Limb (tissue), 2 donors: ENCODE measurements around the gene TAMALIN.
A peak's percentile ranks its signal among the peaks of the same experiment; 100 is the strongest.

Experiments
- DNase-seq, 2 donors: peaks; one replicate each; pipeline ENCODE4 v3.0.0-alpha.2; 2016; ENCODE audit errors: extremely low spot score in 2 of 2

The TAMALIN gene

DNA sequence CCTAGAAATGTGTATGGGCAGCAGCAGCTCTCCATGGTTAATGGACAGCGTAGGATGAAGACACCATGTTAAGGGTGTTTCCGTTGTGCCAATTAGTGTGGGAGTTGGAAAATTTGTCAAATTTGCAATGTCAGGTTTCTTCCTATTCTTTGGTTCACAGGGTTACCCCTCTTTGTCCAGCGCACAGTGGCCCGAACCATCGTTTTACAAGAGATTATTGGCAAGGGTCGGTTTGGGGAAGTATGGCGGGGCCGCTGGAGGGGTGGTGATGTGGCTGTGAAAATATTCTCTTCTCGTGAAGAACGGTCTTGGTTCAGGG is 26.0 kb upstream of the TAMALIN start:
- DNase-seq = no peak

GRCh38 chr12:51984657-51985056 is 22.1 kb upstream of the TAMALIN start:
- no peak for DNase-seq

GRCh38 chr12:51985154-51985835 is 21.5 kb upstream of the TAMALIN start:
- no peak for DNase-seq

DNA sequence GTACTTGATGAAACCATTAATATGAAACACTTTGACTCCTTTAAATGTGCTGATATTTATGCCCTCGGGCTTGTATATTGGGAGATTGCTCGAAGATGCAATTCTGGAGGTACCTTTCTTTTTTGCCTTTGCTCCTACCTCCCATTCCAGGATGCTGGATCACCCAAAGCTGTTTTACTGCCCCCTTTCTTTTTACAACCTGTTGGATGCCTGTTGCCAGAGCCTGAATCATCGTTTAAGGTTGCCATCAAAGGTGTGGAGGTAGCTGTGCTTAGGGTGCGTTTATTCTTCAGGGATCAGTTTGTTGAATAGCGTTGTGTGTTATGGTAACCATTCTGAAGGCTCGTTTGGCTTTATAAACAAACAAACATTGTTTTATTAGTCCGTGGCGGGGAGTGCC is 19.9 kb upstream of the TAMALIN start:
- no peak for DNase-seq

DNA sequence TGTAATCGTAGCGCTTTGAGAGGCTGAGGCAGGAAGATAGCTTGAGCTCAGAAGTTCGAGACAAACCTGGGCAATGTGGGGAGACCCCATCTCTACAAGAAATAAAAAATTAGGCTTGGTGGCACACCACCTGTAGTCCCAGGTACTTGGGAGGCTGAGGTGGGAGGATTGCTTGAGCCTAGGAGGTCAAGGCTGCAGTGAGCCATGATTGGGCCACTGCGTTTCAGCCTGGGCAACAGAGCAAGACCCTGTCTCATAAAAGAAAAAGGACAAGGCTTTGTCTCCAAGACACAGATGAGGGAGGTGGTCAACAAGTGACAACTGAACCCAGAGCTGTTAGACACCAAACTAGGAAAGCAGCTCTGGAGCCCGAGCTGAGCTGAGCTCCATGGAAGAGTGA is 14.5 kb upstream of the TAMALIN start:
- DNase-seq = no peak

DNA sequence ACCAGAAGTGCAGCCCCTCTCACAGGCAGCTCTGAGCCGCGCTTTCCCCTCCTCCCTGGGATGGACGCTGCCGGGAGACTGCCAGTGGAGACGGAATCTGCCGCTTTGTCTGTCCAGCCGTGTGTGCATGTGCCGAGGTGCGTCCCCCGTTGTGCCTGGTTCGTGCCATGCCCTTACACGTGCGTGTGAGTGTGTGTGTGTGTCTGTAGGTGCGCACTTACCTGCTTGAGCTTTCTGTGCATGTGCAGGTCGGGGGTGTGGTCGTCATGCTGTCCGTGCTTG is 12.3 kb upstream of the TAMALIN start:
- DNase-seq = no peak

DNA sequence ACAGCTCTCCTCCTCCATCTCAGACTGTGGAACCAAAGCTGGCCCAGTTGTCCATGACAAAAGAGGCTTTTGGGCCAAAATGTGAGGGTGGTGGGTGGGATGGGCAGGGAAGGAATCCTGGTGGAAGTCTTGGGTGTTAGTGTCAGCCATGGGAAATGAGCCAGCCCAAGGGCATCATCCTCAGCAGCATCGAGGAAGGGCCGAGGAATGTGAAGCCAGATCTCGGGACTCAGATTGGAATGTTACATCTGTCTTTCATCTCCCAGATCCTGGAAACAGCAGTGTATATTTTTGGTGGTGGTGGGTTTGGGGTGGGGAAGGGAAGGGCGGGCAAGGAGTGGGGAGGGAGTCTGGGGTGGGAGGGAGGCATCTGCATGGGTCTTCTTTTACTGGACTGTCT is 11.8 kb upstream of the TAMALIN start:
- no peak for DNase-seq

DNA sequence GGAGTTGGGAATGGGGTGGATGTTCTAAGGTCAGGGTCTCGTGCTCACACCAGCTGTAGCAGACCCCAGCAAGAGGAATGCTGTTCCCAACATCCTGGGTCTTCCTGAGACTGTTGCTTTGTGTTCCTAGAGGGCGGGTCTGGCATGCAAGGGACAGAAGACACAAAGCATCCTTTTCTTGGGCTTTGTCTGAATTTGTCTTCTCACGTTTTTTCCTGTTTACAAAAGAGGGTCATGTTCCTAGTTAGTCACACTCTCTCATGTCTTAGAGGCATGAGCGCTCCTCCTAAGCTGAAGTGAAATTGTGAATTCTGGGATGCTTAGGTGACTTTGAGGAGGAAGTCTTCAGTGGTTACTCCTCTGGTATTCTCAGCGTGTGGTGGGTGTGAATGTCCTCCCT is 9.6 kb upstream of the TAMALIN start:
- no peak for DNase-seq

GRCh38 chr12:52003016-52003550 is 3.7 kb upstream of the TAMALIN start:
- DNase-seq = no peak

- DNase-seq = no peak
Observed at GRCh38 chr12:52003591-52003990, 3.2 kb upstream of the TAMALIN start.

DNA sequence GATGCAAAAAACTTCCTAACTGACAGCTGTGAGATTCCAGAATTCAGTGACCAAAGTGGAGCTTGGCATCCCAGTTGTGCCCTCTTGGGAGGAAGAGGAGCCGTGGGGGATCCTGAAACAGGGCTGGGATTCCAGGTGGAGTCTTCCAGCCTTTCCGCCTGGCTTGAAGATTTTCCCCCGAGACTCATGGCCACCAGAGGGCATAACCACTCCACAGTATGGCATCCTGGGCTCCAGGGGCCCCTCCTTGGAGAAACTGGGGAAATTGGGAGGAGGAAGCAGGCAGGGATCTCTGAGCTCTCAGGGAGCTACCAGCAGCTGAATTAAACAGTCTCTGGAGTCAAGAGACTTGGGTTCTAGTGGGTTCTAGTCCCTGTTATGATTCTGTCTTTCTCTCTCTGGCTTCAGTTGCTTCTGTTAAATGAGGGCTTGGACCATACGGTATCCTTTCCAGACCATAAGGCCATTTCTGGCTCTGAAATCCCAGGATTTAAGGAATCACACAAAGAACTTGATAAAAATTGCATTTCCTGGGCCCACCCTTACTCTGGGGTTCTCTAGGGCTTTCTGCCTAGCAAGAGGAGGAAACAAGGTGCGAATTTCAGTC is 2.6 kb upstream of the TAMALIN start:
- DNase-seq = no peak

- DNase-seq = no peak
Observed at GRCh38 chr12:52005218-52005902, 1.4 kb upstream of the TAMALIN start.

DNA sequence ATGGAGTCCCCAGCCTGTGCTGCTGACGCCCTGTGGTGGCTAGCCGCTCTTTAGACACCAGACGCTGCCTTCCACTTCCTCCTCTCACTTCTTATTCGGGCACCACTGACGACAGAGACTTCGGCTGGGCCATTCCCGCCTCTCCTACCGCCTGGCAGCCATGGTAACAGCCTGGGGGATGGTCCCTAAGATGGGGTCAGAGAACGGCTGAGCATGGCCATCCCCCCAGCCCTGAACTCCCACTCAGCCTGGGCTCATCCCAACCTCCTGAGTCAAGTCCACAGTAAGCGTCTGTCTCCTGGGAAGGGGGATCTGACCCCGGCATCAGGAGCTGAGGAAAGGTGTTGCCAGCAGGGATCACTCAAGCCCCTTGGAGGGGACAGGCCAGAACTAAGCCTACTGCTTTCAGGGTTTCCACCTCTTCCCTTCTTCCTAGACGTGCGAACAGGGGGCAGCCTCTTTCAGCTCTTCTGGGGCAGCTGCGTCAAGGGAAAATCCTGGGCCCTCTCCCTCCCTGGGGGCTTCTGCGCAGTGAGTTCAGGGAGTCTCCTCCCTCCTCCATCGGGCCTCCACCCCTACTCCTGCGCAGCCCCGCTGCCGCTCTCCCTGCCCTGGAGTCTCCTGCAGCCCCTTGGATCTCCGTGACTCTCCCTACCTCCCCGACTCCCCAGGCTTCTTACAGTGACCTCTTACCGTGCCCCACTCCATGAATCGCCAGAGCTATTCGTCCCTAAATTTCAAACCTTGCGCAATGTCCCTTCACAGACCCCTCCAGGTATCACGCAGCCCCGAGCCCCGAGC is 643 bp upstream of the TAMALIN start:
- no peak for DNase-seq

- peak in 1 of 2 donors; percentile 73 for DNase-seq
Observed at GRCh38 chr12:52007158-52007921, 594 bp downstream of the TAMALIN start.

DNA sequence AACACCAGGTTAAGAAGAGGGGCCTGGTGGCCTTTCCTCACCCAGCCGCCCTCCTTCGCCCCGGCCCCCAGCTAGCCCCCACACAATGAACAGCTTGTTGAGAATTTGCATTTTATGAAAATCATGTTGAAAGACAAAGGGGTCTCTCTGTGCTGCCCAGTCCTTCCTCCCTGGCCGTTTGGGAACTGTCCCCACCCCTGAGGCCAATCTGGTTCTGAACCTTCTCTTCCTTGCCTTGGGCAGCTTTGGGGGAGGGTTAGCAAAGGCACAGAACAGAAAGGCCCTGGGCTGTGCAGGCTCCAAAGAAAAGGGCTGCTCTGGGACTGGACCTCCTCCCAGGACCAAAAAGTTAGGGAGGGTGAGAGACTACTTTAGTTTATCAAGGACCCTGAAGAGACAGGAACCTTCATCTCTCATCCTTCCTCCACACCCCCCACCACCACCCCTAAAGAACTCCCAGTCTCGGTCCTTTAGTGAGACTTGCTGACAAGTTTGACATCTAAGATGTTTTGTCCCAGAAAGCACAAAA is 1.3 kb downstream of the TAMALIN start:
- DNase-seq = no peak

DNA sequence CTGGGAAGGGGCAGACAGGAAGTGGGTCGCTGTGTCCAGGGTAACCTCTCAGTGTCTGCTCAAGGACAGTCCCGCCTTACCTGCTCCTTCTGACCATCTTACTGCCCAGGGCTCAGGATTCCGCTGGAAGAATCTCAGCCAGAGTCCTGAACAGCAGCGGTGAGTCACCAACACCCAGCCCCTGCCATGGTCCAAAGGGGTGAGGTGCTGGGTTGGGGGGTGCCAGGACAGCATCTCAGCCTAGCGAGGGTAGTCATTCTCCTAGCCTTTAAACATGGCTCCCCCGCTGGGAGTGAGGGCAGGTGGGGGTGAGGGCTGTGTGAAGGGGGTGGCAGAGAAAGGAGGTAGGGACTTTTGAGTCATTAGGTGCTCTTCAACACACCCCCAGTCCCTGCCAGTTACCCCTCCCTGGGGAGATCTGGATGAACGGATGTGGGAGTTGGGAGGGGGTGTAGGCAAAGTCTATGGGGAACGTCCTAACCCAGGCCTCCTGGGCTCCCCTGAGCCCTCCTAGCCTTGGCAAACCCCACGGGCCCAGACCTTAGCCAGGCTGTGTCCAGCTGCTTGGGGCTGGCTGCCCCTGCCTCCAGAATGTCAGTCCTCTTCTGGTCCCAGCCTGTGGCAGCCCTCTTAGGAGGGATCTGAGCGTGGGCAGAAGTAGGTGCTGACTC is 2.5 kb downstream of the TAMALIN start:
- DNase-seq = no peak

DNA sequence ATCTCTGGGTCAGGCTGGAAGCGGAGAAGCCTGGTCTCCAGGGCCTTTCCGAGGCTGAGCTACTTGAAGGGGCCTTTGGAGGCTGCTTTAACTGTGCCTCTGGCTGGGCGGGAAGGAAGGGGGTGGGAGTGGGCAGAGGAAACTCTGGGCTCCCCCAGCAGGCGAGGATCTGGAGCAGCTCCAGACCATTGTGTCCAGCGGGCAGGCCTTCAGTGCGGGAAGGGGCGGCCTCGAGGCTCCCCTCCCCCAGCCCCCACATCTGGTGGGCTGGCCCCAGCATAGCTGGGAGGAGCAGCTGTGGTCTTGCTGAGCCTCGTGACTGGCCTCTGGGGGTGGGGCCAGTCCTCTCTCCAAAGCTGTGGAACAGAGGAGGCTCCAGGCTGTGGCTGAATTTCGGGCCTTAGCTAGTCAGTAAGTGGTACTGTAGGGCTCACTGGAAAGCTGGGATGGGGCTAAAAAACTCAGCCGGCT is 3.4 kb downstream of the TAMALIN start:
- DNase-seq = peak; percentile 90 to 94

DNA sequence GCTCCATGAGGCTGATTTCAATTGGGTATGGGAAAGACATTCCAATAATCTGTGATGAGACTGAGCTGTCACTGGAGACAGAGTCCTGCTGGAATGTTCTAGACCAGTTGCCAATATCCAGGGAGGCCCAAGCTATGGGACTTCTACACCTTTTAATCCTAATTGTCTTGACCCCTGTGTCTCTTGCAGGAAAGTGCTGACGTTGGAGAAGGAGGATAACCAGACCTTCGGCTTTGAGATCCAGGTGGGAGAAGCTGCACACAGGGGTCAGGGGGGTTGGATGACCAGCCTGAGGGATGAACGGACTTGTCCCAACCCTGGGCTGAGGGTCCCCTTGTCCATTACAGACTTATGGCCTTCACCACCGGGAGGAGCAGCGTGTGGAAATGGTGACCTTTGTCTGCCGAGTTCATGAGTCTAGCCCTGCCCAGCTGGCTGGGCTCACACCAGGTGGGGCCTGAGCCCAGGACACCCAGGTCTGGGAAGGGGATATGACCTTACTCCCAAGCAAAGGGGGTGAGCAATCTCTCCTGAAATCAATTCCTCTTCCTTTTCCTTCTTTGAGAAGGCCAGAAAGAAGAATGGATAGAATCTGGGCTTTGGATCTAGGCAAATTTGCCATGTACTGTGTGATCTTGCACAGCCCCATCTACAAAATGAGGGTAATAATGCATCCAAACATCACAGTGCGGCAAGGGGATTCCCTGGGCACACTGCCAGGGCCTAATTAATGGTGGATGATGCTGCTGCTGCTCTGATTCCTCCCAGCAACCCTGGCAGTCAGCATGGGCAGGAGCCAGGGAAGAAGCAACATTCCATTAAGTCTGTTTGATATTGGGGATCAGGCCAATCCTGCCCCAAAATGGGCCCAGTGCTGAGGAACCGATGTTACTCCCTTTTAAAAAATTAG is 4.2 kb downstream of the TAMALIN start:
- peak in 1 of 2 donors; percentile 73 for DNase-seq

GRCh38 chr12:52011602-52012214 is 5.0 kb downstream of the TAMALIN start:
- no peak for DNase-seq
